ENCODE data around the gene ANKS1B. TPM values are rescaled to one million over a fixed set of nuclear protein-coding genes. Genes with fewer than 3 reads are reported as not detected.

The ANKS1B gene
- total RNA-seq, 1 experiment from 2014 or later = 5.8 TPM

DNA sequence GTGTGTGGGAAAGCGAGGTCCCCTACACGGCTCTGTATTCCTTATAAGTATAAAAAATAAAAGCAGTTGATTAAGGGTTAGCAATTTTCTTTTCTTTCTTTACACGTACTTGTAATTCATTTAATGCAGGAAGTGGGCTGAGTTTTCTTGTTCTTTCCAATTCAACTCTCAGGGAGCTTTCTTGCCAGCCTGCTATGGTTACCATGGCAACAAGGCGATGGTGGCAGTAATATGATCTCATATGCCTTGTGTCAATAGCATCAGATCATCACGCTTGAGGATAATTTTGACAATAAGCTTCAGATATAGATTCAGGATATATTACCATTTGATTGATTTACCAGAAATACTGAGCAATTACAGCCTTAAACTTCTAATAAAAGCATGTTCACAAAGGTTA lies 873.1 kb downstream of the ANKS1B start:
- peak; percentile 15 for DNase-seq (ENCODE audit: low spot score)
- ChIA-PET CTCF (no interaction called here), POLR2A (no interaction called here)
- H3K9me3 Mint-ChIP-seq = peaks cover 7% of the 10 kb centered on the region
- no peak for ATAC-seq
- H3K4me1 Mint-ChIP-seq = peaks cover 17% of the 10 kb centered on the region
- H3K4me3 Mint-ChIP-seq = no peak overlapping the region
- H3K27me3 Mint-ChIP-seq (ENCODE audit: low read depth) = no peaks in the 10 kb centered on the region
- H3K27ac Mint-ChIP-seq = no peak overlapping the region
- peaks cover 3% of the 10 kb centered on the region; the same call in 1 of the 2 replicates for H3K36me3 Mint-ChIP-seq
- no peak for TF ChIP-seq FOXK1 (CRISPR knock-in tag; IDR thresholded peaks at IDR 0.05)
- TF ChIP-seq NR3C1 (CRISPR knock-in tag; conservative IDR thresholded peaks at IDR 0.05; ENCODE audit: low read depth) = no peak
- TF ChIP-seq, protein P1, sequence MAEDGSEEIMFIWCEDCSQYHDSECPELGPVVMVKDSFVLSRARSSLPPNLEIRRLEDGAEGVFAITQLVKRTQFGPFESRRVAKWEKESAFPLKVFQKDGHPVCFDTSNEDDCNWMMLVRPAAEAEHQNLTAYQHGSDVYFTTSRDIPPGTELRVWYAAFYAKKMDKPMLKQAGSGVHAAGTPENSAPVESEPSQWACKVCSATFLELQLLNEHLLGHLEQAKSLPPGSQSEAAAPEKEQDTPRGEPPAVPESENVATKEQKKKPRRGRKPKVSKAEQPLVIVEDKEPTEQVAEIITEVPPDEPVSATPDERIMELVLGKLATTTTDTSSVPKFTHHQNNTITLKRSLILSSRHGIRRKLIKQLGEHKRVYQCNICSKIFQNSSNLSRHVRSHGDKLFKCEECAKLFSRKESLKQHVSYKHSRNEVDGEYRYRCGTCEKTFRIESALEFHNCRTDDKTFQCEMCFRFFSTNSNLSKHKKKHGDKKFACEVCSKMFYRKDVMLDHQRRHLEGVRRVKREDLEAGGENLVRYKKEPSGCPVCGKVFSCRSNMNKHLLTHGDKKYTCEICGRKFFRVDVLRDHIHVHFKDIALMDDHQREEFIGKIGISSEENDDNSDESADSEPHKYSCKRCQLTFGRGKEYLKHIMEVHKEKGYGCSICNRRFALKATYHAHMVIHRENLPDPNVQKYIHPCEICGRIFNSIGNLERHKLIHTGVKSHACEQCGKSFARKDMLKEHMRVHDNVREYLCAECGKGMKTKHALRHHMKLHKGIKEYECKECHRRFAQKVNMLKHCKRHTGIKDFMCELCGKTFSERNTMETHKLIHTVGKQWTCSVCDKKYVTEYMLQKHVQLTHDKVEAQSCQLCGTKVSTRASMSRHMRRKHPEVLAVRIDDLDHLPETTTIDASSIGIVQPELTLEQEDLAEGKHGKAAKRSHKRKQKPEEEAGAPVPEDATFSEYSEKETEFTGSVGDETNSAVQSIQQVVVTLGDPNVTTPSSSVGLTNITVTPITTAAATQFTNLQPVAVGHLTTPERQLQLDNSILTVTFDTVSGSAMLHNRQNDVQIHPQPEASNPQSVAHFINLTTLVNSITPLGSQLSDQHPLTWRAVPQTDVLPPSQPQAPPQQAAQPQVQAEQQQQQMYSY (CRISPR knock-in tag; IDR thresholded peaks at IDR 0.05) = no peak
- TF ChIP-seq FOXP1 (CRISPR knock-in tag; IDR thresholded peaks at IDR 0.05; ENCODE audit: borderline replicate concordance) = no peak
- no peak for TF ChIP-seq TCF7 (CRISPR knock-in tag; IDR thresholded peaks at IDR 0.05; ENCODE audit: low read depth)
- no peak for TF ChIP-seq MYBL2 (CRISPR knock-in tag; IDR thresholded peaks at IDR 0.05)
- no peak for TF ChIP-seq ZNF416 (CRISPR knock-in tag; IDR thresholded peaks at IDR 0.05)
- TF ChIP-seq NFE2L1 (CRISPR knock-in tag; IDR thresholded peaks at IDR 0.05) = no peak
- TF ChIP-seq ESRRA (CRISPR knock-in tag; IDR thresholded peaks at IDR 0.05; ENCODE audit: borderline replicate concordance) = no peak
- TF ChIP-seq NFATC4 (CRISPR knock-in tag; IDR thresholded peaks at IDR 0.05) = no peak

DNA sequence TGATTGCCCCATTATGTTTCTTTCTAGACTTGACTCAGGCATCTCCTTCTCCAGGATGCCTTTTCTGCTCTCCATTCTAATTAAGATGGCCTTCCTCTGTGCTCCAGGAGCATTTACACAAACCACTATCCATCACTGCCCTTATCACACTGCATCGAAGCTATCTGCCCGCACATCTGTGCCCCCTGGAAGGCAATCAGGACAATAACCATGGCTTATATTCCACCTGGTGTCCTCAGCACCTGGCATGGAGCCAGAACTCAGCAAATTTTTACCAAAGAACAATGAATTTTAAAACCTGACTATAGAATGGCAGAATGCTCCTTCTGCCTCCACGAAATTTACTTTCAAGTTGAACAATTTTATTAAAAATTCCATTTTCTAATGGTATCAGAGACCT lies 873.9 kb downstream of the ANKS1B start:
- Mint-ChIP-seq H3K27me3 (ENCODE audit: low read depth) (no peaks in the 10 kb centered on the region), H3K9me3 (peaks cover 5% of the 10 kb centered on the region), H3K36me3 (peaks cover 3% of the 10 kb centered on the region; the same call in 1 of the 2 replicates), H3K4me3 (no peak overlapping the region), H3K27ac (no peak overlapping the region), H3K4me1 (peaks cover 17% of the 10 kb centered on the region)
- POLR2A ChIA-PET = no interaction called here
- CTCF ChIA-PET = no interaction called here
- ATAC-seq (no peak), DNase-seq (ENCODE audit: low spot score) (no peak)
- TF ChIP-seq, protein P2, sequence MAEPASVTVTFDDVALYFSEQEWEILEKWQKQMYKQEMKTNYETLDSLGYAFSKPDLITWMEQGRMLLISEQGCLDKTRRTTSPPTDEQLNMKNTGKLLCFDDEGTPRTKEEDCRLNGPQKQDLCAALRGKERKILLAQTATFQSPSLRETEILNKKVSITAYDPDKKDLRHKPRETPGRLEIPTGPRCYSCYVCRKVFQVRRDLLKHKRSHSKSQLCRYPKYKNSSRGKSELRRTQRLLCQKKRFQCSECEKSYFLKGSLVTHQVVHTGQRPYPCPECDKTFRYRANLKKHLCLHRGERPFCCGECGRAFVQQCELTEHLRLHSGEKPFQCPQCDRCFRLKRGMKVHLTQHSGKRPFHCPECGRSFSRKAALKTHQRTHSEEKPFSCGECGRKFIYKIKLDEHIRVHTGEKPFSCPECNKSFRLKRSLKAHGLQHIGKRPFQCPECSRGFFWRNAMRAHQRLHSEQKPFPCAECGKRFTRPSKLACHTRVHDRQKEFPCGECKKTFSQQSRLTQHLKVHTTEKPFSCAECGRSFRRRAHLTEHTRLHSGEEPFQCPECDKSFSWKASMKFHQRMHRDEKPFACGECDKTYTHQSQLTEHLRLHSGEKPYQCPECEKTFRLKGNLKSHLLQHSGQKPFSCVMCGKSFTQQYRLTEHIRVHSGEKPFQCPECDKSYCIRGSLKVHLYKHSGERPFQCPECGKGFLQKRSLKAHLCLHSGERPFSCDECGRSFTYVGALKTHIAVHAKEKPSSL (CRISPR knock-in tag; conservative IDR thresholded peaks at IDR 0.05) = no peak
- TF ChIP-seq TCF7 (CRISPR knock-in tag; IDR thresholded peaks at IDR 0.05; ENCODE audit: low read depth) = no peak
- TF ChIP-seq, protein P3, sequence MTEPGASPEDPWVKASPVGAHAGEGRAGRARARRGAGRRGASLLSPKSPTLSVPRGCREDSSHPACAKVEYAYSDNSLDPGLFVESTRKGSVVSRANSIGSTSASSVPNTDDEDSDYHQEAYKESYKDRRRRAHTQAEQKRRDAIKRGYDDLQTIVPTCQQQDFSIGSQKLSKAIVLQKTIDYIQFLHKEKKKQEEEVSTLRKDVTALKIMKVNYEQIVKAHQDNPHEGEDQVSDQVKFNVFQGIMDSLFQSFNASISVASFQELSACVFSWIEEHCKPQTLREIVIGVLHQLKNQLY (CRISPR knock-in tag; IDR thresholded peaks at IDR 0.05) = no peak
- TF ChIP-seq NFE2L1 (CRISPR knock-in tag; IDR thresholded peaks at IDR 0.05) = no peak
- no peak for TF ChIP-seq NFATC4 (CRISPR knock-in tag; IDR thresholded peaks at IDR 0.05)
- TF ChIP-seq, protein P4, sequence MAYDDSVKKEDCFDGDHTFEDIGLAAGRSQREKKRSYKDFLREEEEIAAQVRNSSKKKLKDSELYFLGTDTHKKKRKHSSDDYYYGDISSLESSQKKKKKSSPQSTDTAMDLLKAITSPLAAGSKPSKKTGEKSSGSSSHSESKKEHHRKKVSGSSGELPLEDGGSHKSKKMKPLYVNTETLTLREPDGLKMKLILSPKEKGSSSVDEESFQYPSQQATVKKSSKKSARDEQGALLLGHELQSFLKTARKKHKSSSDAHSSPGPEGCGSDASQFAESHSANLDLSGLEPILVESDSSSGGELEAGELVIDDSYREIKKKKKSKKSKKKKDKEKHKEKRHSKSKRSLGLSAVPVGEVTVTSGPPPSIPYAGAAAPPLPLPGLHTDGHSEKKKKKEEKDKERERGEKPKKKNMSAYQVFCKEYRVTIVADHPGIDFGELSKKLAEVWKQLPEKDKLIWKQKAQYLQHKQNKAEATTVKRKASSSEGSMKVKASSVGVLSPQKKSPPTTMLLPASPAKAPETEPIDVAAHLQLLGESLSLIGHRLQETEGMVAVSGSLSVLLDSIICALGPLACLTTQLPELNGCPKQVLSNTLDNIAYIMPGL (CRISPR knock-in tag; IDR thresholded peaks at IDR 0.05) = no peak
- TF ChIP-seq ESRRA (CRISPR knock-in tag; IDR thresholded peaks at IDR 0.05; ENCODE audit: borderline replicate concordance) = no peak
- TF ChIP-seq, protein P5, sequence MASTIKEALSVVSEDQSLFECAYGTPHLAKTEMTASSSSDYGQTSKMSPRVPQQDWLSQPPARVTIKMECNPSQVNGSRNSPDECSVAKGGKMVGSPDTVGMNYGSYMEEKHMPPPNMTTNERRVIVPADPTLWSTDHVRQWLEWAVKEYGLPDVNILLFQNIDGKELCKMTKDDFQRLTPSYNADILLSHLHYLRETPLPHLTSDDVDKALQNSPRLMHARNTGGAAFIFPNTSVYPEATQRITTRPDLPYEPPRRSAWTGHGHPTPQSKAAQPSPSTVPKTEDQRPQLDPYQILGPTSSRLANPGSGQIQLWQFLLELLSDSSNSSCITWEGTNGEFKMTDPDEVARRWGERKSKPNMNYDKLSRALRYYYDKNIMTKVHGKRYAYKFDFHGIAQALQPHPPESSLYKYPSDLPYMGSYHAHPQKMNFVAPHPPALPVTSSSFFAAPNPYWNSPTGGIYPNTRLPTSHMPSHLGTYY (CRISPR knock-in tag; IDR thresholded peaks at IDR 0.05) = no peak
- TF ChIP-seq, protein P6, sequence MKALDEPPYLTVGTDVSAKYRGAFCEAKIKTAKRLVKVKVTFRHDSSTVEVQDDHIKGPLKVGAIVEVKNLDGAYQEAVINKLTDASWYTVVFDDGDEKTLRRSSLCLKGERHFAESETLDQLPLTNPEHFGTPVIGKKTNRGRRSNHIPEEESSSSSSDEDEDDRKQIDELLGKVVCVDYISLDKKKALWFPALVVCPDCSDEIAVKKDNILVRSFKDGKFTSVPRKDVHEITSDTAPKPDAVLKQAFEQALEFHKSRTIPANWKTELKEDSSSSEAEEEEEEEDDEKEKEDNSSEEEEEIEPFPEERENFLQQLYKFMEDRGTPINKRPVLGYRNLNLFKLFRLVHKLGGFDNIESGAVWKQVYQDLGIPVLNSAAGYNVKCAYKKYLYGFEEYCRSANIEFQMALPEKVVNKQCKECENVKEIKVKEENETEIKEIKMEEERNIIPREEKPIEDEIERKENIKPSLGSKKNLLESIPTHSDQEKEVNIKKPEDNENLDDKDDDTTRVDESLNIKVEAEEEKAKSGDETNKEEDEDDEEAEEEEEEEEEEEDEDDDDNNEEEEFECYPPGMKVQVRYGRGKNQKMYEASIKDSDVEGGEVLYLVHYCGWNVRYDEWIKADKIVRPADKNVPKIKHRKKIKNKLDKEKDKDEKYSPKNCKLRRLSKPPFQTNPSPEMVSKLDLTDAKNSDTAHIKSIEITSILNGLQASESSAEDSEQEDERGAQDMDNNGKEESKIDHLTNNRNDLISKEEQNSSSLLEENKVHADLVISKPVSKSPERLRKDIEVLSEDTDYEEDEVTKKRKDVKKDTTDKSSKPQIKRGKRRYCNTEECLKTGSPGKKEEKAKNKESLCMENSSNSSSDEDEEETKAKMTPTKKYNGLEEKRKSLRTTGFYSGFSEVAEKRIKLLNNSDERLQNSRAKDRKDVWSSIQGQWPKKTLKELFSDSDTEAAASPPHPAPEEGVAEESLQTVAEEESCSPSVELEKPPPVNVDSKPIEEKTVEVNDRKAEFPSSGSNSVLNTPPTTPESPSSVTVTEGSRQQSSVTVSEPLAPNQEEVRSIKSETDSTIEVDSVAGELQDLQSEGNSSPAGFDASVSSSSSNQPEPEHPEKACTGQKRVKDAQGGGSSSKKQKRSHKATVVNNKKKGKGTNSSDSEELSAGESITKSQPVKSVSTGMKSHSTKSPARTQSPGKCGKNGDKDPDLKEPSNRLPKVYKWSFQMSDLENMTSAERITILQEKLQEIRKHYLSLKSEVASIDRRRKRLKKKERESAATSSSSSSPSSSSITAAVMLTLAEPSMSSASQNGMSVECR (CRISPR knock-in tag; IDR thresholded peaks at IDR 0.05; ENCODE audit: borderline replicate concordance) = no peak
- no peak for TF ChIP-seq ZNF317 (CRISPR knock-in tag; IDR thresholded peaks at IDR 0.05; ENCODE audit: borderline replicate concordance, low read depth)
- no peak for TF ChIP-seq ZNF671 (CRISPR knock-in tag; IDR thresholded peaks at IDR 0.05)
- no peak for TF ChIP-seq NR2C2 (CRISPR knock-in tag; IDR thresholded peaks at IDR 0.05)
- no peak for TF ChIP-seq KAT7 (CRISPR knock-in tag; IDR thresholded peaks at IDR 0.05; ENCODE audit: borderline replicate concordance)
- no peak for TF ChIP-seq CREM (CRISPR knock-in tag; IDR thresholded peaks at IDR 0.05)
- no peak for TF ChIP-seq ZNF416 (CRISPR knock-in tag; IDR thresholded peaks at IDR 0.05)
- TF ChIP-seq GRHL2 (CRISPR knock-in tag; IDR thresholded peaks at IDR 0.05; ENCODE audit: insufficient replicate concordance, severe bottlenecking) = no peak
